ENCODE measurements around the gene SHB.
"Not testable (repeated sequence)": the region's sequence is repeated elsewhere in the genome, so short reads cannot be mapped to it uniquely, and the experiment has no call there.

The SHB gene

DNA sequence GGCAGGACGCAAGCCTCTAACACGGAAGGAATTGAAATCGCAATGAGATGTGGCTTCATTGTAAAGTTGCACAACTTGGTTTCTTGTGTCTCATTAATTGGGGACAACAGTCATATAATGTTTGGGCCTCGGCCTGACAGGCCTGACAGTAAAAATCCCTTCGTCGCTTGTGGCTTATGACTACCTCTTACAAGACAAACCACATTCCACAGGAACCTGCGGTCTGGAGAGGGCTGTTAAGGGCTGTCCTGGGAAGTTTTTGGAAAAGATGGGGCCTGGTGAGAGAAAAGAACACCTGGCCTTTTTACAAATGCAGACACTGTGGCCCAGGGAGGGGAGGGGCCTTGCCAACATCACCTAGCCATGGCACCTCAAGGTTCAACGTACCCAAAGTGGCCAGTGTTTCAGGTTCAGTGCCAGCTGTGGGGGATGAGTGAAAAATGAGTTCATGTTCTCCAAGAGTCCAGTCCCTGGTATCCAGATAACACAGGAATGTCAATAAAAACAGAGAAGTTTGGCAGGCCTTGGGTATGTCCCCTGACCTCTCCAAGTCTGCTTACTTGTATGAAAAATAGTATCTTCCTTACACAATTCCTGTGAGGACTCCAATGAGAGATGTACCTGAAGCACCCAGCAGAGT is 22.2 kb downstream of the SHB start:
- H3K23ac ChIP-seq (ENCODE audit: low read length) = no peak overlapping the region
- no peak overlapping the region for H4K12ac ChIP-seq (ENCODE audit: low read depth, low read length)
- peak overlapping the region; percentile 66 for H4K91ac ChIP-seq (ENCODE audit: low read depth, low read length)
- H3K79me2 ChIP-seq (ENCODE audit: control insufficient read depth, insufficient read depth, low read length, poor library complexity) = peaks cover 15% of the 10 kb centered on the region
- WGBS (ENCODE audit: extremely low coverage, insufficient coverage, insufficient read length) = no CpG with 5 or more reads among the region's 8 CpGs
- peak overlapping the region; percentile 49 for H3K14ac ChIP-seq (ENCODE audit: low read length)
- no peak overlapping the region for H3K9ac ChIP-seq (ENCODE audit: low read length)
- H3K27me3 ChIP-seq (ENCODE audit: insufficient read depth, low read length) = no peaks in the 10 kb centered on the region
- DNase-seq = peak; percentile 93 to 94
- no peak overlapping the region for H3K4me3 ChIP-seq (ENCODE audit: low read depth, low read length)
- H3K36me3 ChIP-seq (ENCODE audit: control insufficient read depth in 1 of 2, insufficient read depth in 2 of 2, low read length in 2 of 2) = peaks cover 0 to 4% of the 10 kb centered on the region in 2 experiments
- peak overlapping the region; percentile 96 for H3K27ac ChIP-seq (ENCODE audit: low read depth, low read length)
- H4K8ac ChIP-seq (ENCODE audit: low read depth, low read length) = peak overlapping the region; percentile 6
- H2AFZ ChIP-seq (ENCODE audit: insufficient read depth, low read length, poor library complexity) = no peak overlapping the region
- peak overlapping the region; percentile 84 for H2BK12ac ChIP-seq (ENCODE audit: low read length)
- peak overlapping the region; percentile 87 for H2BK5ac ChIP-seq (ENCODE audit: low read depth, low read length, poor library complexity)
- H3K4me1 ChIP-seq (ENCODE audit: control insufficient read depth in 1 of 2, insufficient read depth in 2 of 2, low read length in 2 of 2) = peaks cover 48 to 63% of the 10 kb centered on the region in 2 experiments
- H3K4me2 ChIP-seq (ENCODE audit: low read length) = peak overlapping the region; percentile 72
- peak overlapping the region; percentile 70 for H3K18ac ChIP-seq (ENCODE audit: low read length)
- H3K9me3 ChIP-seq (ENCODE audit: insufficient read depth, low read depth, low read length) = no peaks in the 10 kb centered on the region
- no peak overlapping the region for H3K4ac ChIP-seq (ENCODE audit: low read depth, low read length)
- H2BK120ac ChIP-seq (ENCODE audit: insufficient read depth, low read length, poor library complexity) = peak overlapping the region; percentile 87
- peaks cover 31% of the 10 kb centered on the region for H3K79me1 ChIP-seq (ENCODE audit: low read length)
- H2AK5ac ChIP-seq (ENCODE audit: low read length) = no peak overlapping the region

- Histone ChIP-seq H3K4me1 (ENCODE audit: control insufficient read depth in 1 of 2, insufficient read depth in 2 of 2, low read length in 2 of 2) (peaks cover 49 to 65% of the 10 kb centered on the region in 2 experiments), H2BK120ac (ENCODE audit: insufficient read depth, low read length, poor library complexity) (peak overlapping the region; percentile 74), H4K91ac (ENCODE audit: low read depth, low read length) (peak overlapping the region; percentile 66), H3K79me1 (ENCODE audit: low read length) (peaks cover 31% of the 10 kb centered on the region), H3K27ac (ENCODE audit: low read depth, low read length) (peak overlapping the region; percentile 89), H3K79me2 (ENCODE audit: control insufficient read depth, insufficient read depth, low read length, poor library complexity) (peaks cover 15% of the 10 kb centered on the region), H3K4ac (ENCODE audit: low read depth, low read length) (peak overlapping the region; percentile 53), H2BK12ac (ENCODE audit: low read length) (peak overlapping the region; percentile 37), H3K4me2 (ENCODE audit: low read length) (peak overlapping the region; percentile 72), H3K14ac (ENCODE audit: low read length) (peak overlapping the region; percentile 49), H2BK5ac (ENCODE audit: low read depth, low read length, poor library complexity) (peak overlapping the region; percentile 87)
- not testable (repeated sequence) for DNase-seq; H4K8ac ChIP-seq (ENCODE audit: low read depth, low read length); H3K23ac ChIP-seq (ENCODE audit: low read length); H3K4me3 ChIP-seq (ENCODE audit: low read depth, low read length); H3K9me3 ChIP-seq (ENCODE audit: insufficient read depth, low read depth, low read length); H3K27me3 ChIP-seq (ENCODE audit: insufficient read depth, low read length); H3K9ac ChIP-seq (ENCODE audit: low read length); H2AFZ ChIP-seq (ENCODE audit: insufficient read depth, low read length, poor library complexity); H4K12ac ChIP-seq (ENCODE audit: low read depth, low read length); H3K36me3 ChIP-seq (ENCODE audit: control insufficient read depth in 1 of 2, insufficient read depth in 2 of 2, low read length in 2 of 2); H2AK5ac ChIP-seq (ENCODE audit: low read length); H3K18ac ChIP-seq (ENCODE audit: low read length)
- no CpG with 5 or more reads among the region's 10 CpGs for WGBS (ENCODE audit: extremely low coverage, insufficient coverage, insufficient read length)
Measured at GRCh38 chr9:38045939-38046338, 23.1 kb downstream of the SHB start.

GRCh38 chr9:38044706-38045105 is 24.3 kb downstream of the SHB start:
- Histone ChIP-seq H2BK120ac (ENCODE audit: insufficient read depth, low read length, poor library complexity) (no peak overlapping the region), H3K9me3 (ENCODE audit: insufficient read depth, low read depth, low read length) (no peaks in the 10 kb centered on the region), H3K4me1 (ENCODE audit: control insufficient read depth in 1 of 2, insufficient read depth in 2 of 2, low read length in 2 of 2) (peaks cover 60 to 78% of the 10 kb centered on the region in 2 experiments), H4K8ac (ENCODE audit: low read depth, low read length) (no peak overlapping the region), H4K91ac (ENCODE audit: low read depth, low read length) (no peak overlapping the region), H2BK5ac (ENCODE audit: low read depth, low read length, poor library complexity) (no peak overlapping the region), H3K27me3 (ENCODE audit: insufficient read depth, low read length) (no peaks in the 10 kb centered on the region), H3K79me1 (ENCODE audit: low read length) (peaks cover 38% of the 10 kb centered on the region), H2AK5ac (ENCODE audit: low read length) (no peak overlapping the region), H3K9ac (ENCODE audit: low read length) (no peak overlapping the region), H3K4me2 (ENCODE audit: low read length) (no peak overlapping the region), H3K4ac (ENCODE audit: low read depth, low read length) (peak overlapping the region; percentile 20), H3K36me3 (ENCODE audit: control insufficient read depth in 1 of 2, insufficient read depth in 2 of 2, low read length in 2 of 2) (peaks cover 5 to 6% of the 10 kb centered on the region in 2 experiments), H2BK12ac (ENCODE audit: low read length) (no peak overlapping the region), H3K14ac (ENCODE audit: low read length) (no peak overlapping the region), H3K4me3 (ENCODE audit: low read depth, low read length) (no peak overlapping the region), H3K79me2 (ENCODE audit: control insufficient read depth, insufficient read depth, low read length, poor library complexity) (peaks cover 20% of the 10 kb centered on the region), H3K23ac (ENCODE audit: low read length) (no peak overlapping the region), H3K27ac (ENCODE audit: low read depth, low read length) (no peak overlapping the region), H2AFZ (ENCODE audit: insufficient read depth, low read length, poor library complexity) (no peak overlapping the region), H4K12ac (ENCODE audit: low read depth, low read length) (no peak overlapping the region), H3K18ac (ENCODE audit: low read length) (no peak overlapping the region)
- no CpG with 5 or more reads among the region's 2 CpGs for WGBS (ENCODE audit: extremely low coverage, insufficient coverage, insufficient read length)
- no peak for DNase-seq

DNA sequence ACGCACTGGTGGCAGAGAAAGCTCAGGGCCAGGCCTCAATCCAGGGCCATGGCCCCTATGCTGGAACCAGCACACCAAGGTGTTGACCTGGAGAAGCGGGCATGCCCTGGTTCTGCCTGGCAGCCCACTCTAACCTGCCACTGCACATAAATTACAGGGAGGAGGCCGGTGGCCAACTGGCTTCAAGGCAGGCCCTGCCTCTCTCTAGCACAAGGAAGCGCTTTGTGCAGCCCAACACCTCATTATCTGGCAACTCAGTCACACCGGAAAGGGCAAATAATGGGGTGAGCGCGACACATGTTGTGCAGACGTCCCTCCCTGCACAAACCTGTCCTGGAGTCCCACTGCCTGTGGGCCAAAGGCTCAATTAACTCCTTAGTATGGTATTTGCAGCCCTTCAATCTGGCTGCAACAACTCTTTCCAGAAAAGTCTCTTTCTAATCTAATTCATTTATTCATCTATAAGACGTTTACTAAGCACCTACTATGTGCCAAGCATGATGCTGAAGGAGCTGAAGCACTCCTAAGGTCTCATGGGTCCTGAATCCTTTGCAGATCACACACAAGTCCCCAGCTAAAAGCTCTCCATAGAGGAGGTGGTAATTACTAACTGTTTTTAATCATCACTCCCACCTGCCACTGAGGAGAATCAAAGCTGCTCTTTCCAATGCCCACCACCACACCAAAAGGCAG is 24.9 kb downstream of the SHB start:
- H2BK120ac ChIP-seq (ENCODE audit: insufficient read depth, low read length, poor library complexity) = no peak overlapping the region
- H3K27me3 ChIP-seq (ENCODE audit: insufficient read depth, low read length) = no peaks in the 10 kb centered on the region
- H2AFZ ChIP-seq (ENCODE audit: insufficient read depth, low read length, poor library complexity) = no peak overlapping the region
- H3K27ac ChIP-seq (ENCODE audit: low read depth, low read length) = no peak overlapping the region
- no peak overlapping the region for H3K4me3 ChIP-seq (ENCODE audit: low read depth, low read length)
- H3K18ac ChIP-seq (ENCODE audit: low read length) = peak overlapping the region; percentile 20
- H3K4me1 ChIP-seq (ENCODE audit: control insufficient read depth in 1 of 2, insufficient read depth in 2 of 2, low read length in 2 of 2) = peaks cover 63 to 83% of the 10 kb centered on the region in 2 experiments
- no peaks in the 10 kb centered on the region for H3K9me3 ChIP-seq (ENCODE audit: insufficient read depth, low read depth, low read length)
- no peak overlapping the region for H2BK12ac ChIP-seq (ENCODE audit: low read length)
- no peak overlapping the region for H2AK5ac ChIP-seq (ENCODE audit: low read length)
- no peak overlapping the region for H4K91ac ChIP-seq (ENCODE audit: low read depth, low read length)
- H4K12ac ChIP-seq (ENCODE audit: low read depth, low read length) = no peak overlapping the region
- H4K8ac ChIP-seq (ENCODE audit: low read depth, low read length) = no peak overlapping the region
- H3K23ac ChIP-seq (ENCODE audit: low read length) = no peak overlapping the region
- no peak for DNase-seq
- H3K9ac ChIP-seq (ENCODE audit: low read length) = no peak overlapping the region
- no peak overlapping the region for H3K14ac ChIP-seq (ENCODE audit: low read length)
- no peak overlapping the region for H2BK5ac ChIP-seq (ENCODE audit: low read depth, low read length, poor library complexity)
- H3K79me2 ChIP-seq (ENCODE audit: control insufficient read depth, insufficient read depth, low read length, poor library complexity) = peaks cover 22% of the 10 kb centered on the region
- H3K79me1 ChIP-seq (ENCODE audit: low read length) = peaks cover 44% of the 10 kb centered on the region
- H3K36me3 ChIP-seq (ENCODE audit: control insufficient read depth in 1 of 2, insufficient read depth in 2 of 2, low read length in 2 of 2) = peaks cover 5 to 6% of the 10 kb centered on the region in 2 experiments
- H3K4me2 ChIP-seq (ENCODE audit: low read length) = no peak overlapping the region
- no CpG with 5 or more reads among the region's 9 CpGs for WGBS (ENCODE audit: extremely low coverage, insufficient coverage, insufficient read length)
- peak overlapping the region; percentile 88 for H3K4ac ChIP-seq (ENCODE audit: low read depth, low read length)
